Loucy (cell line): ENCODE results near the gene TMEM39A.
A peak's percentile ranks its signal among the peaks of the same experiment; 100 is the strongest.

Source experiments
- H2AFZ ChIP-seq: fragments of 200-600 bp; sonication (generic); 2 replicates; pipeline ENCODE4 v1.6.0; 2016; ENCODE audit warnings: antibody characterized with exemption, mild to moderate bottlenecking, low read length, moderate library complexity
- H3F3A ChIP-seq: fragments of 200-600 bp; 2 replicates; pipeline ENCODE4 v1.6.0; 2016; ENCODE audit warnings: antibody characterized with exemption, low read depth, mild to moderate bottlenecking
- H3K27me3 ChIP-seq: fragments of 200-600 bp; sonication (generic); 2 replicates; pipeline ENCODE4 v1.6.1; 2014; ENCODE audit warnings: low read length, mild to moderate bottlenecking; ENCODE audit not compliant: insufficient read depth, poor library complexity, severe bottlenecking
- H3K36me3 ChIP-seq: fragments of 200-600 bp; sonication (generic); 2 replicates; pipeline ENCODE4 v1.6.1; 2016; ENCODE audit warnings: low read length; ENCODE audit not compliant: insufficient read depth
- H3K4me1 ChIP-seq: fragments of 200-600 bp; sonication (generic); 2 replicates; pipeline ENCODE4 v1.5.1; 2014; ENCODE audit warnings: low read length, mild to moderate bottlenecking; ENCODE audit not compliant: insufficient read depth, poor library complexity, severe bottlenecking
- H3K4me2 ChIP-seq: fragments of 200-600 bp; sonication (generic); 2 replicates; pipeline ENCODE4 v1.6.0; 2014; ENCODE audit warnings: antibody characterized with exemption, low read length, low read depth, mild to moderate bottlenecking; ENCODE audit not compliant: poor library complexity, severe bottlenecking
- H3K4me3 ChIP-seq: fragments of 200-600 bp; sonication (generic); 2 replicates; pipeline ENCODE4 v1.5.1; 2014; ENCODE audit warnings: low read length, mild to moderate bottlenecking, mixed read lengths; ENCODE audit not compliant: poor library complexity, severe bottlenecking
- H3K79me2 ChIP-seq: fragments of 200-600 bp; sonication (generic); 2 replicates; pipeline ENCODE4 v1.6.1; 2014; ENCODE audit warnings: low read length; ENCODE audit not compliant: insufficient read depth
- H3K9ac ChIP-seq: fragments of 200-600 bp; sonication (generic); 2 replicates; pipeline ENCODE4 v1.6.0; 2014; ENCODE audit warnings: mild to moderate bottlenecking, low read depth, low read length, moderate library complexity; ENCODE audit not compliant: poor library complexity, severe bottlenecking
- H3K9me2 ChIP-seq: fragments of 200-600 bp; sonication (generic); replicated peaks from 2 replicates; pipeline ENCODE4 v1.6.1; 2016; ENCODE audit warnings: low read depth, low read length, mixed read lengths
- H3K9me3 ChIP-seq: fragments of 200-600 bp; sonication (generic); 2 replicates; pipeline ENCODE4 v1.6.1; 2014; ENCODE audit warnings: mild to moderate bottlenecking, antibody characterized with exemption, low read length, low read depth; ENCODE audit not compliant: insufficient read depth
- H4K20me1 ChIP-seq: fragments of 200-600 bp; sonication (generic); 2 replicates; pipeline ENCODE4 v1.6.0; 2014; ENCODE audit warnings: antibody characterized with exemption, low read length, mild to moderate bottlenecking; ENCODE audit not compliant: insufficient read depth, poor library complexity, severe bottlenecking
- CTCF ChIP-seq: fragments of 200-600 bp; sonication (generic); conservative IDR thresholded peaks from 2 replicates; pipeline ENCODE4 v1.5.1; 2014; ENCODE audit warnings: mild to moderate bottlenecking, antibody characterized with exemption, low read length
- EZH2phosphoT487 ChIP-seq: fragments of 200-600 bp; IDR thresholded peaks from 2 replicates; pipeline ENCODE4 v1.6.1; 2018; ENCODE audit warnings: antibody characterized with exemption, mild to moderate bottlenecking, moderate library complexity, borderline replicate concordance

The TMEM39A gene

GRCh38 chr3:119500265-119500664 is 36.9 kb upstream of the TMEM39A start:
- no peaks in the 10 kb centered on the region for H3K27me3 ChIP-seq
- peak overlapping the region; percentile 68 for H3K4me2 ChIP-seq
- H3K4me3 ChIP-seq, result peak overlapping the region; percentile 93
- H3K9me2 ChIP-seq, result no peaks in the 10 kb centered on the region
- H3K4me1 ChIP-seq, result peaks cover 33% of the 10 kb centered on the region
- H3K36me3 ChIP-seq, result no peaks in the 10 kb centered on the region
- H3K79me2 ChIP-seq, result peaks cover 30% of the 10 kb centered on the region
- H3K9me3 ChIP-seq, result no peaks in the 10 kb centered on the region
- H2AFZ ChIP-seq, result no peak overlapping the region
- peaks cover 6% of the 10 kb centered on the region for H4K20me1 ChIP-seq
- H3F3A ChIP-seq, result no peaks in the 10 kb centered on the region
- H3K9ac ChIP-seq, result peak overlapping the region; percentile 95
- TF ChIP-seq EZH2phosphoT487, result no peak
- no peak for TF ChIP-seq CTCF

- Histone ChIP-seq H3K9ac (peak within 1 kb of the TSS; percentile 95), H4K20me1 (peaks cover 6% of the 10 kb centered on the region), H2AFZ (peak within 1 kb of the TSS; percentile 90), H3F3A (no peaks in the 10 kb centered on the region), H3K9me2 (no peaks in the 10 kb centered on the region), H3K27me3 (no peaks in the 10 kb centered on the region), H3K9me3 (no peaks in the 10 kb centered on the region), H3K4me2 (peak within 1 kb of the TSS; percentile 74), H3K36me3 (no peaks in the 10 kb centered on the region), H3K4me1 (peaks cover 30% of the 10 kb centered on the region), H3K79me2 (peaks cover 30% of the 10 kb centered on the region), H3K4me3 (peak within 1 kb of the TSS; percentile 93)
- TF ChIP-seq EZH2phosphoT487 (no peak), CTCF (no peak)
Measured at GRCh38 chr3:119498186-119499011, 35.0 kb upstream of the TMEM39A start, which contains the start of gene TIMMDC1. TIMMDC1 (plus strand) TSS chr3:119498547; CDS start chr3:119498734, 187 bp downstream.

- peaks cover 30% of the 10 kb centered on the region for H3K79me2 ChIP-seq
- H3K9me2 ChIP-seq, result no peaks in the 10 kb centered on the region
- no peaks in the 10 kb centered on the region for H3K27me3 ChIP-seq
- peaks cover 30% of the 10 kb centered on the region for H3K4me1 ChIP-seq
- H2AFZ ChIP-seq, result peak overlapping the region; percentile 90
- peak overlapping the region; percentile 95 for H3K9ac ChIP-seq
- H4K20me1 ChIP-seq, result peaks cover 6% of the 10 kb centered on the region
- peak overlapping the region; percentile 93 for H3K4me3 ChIP-seq
- H3F3A ChIP-seq, result no peaks in the 10 kb centered on the region
- no peaks in the 10 kb centered on the region for H3K36me3 ChIP-seq
- peak overlapping the region; percentile 74 for H3K4me2 ChIP-seq
- TF ChIP-seq CTCF (no peak), EZH2phosphoT487 (no peak)
- H3K9me3 ChIP-seq, result no peaks in the 10 kb centered on the region
Measured at GRCh38 chr3:119497820-119498185, 34.4 kb upstream of the TMEM39A start.
